ENCODE data around the gene SDC1. TPM values are rescaled to one million over a fixed set of nuclear protein-coding genes. Genes with fewer than 3 reads are reported as not detected.

Gene SDC1
- total RNA-seq, 1 experiment from 2014 or later: 22.3 TPM

DNA sequence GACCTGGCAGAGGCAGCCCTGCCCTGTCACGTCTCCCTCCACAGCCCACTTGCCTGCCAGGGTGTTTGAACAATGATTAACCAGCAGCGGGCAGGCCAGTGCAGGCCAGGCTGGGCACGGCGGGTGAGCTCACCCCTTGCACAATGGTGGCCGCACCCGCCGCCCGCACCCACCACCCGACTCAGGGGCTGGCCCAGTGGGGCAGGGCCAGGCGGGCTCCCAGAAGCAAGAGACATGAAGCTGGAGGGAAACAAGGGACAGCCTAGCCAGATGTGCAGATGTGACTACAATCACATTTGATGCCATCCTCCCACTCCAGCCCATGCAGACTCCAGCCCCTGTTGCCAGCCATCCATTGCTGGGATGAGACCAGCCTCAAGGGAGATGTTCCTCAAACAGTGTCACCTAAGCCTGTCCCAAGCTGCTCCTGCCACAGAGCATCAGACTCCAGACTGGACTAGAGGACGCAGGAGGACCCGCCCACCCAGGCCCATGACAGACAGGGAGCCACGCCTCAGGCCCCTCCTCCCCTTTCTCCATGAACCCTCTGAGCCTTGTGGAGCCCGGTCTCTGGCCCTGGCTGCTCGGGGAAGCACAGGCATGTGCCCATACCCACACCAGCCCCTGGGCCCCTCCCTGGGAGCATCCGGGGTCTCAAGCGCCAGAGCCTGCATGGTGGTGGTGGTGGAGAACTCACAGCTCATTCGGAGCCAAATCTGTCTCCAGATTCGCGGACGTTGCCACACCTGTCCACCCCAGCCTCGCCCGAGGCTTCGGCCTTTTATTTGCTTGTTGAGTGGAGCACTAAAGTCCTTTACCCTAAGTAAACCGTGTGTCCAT is 45.0 kb downstream of the SDC1 start:
- H3K79me1 ChIP-seq (ENCODE audit: insufficient read depth, low read depth, low read length, poor library complexity, severe bottlenecking): no peaks in the 10 kb centered on the region
- H4K91ac ChIP-seq (ENCODE audit: insufficient read length, low read depth, low read length): no peak overlapping the region
- H3K23ac ChIP-seq (ENCODE audit: insufficient read length, low read depth, low read length): no peak overlapping the region
- H3K27me3 Mint-ChIP-seq (ENCODE audit: low read depth): peaks cover 5% of the 10 kb centered on the region
- H3K4me3 Mint-ChIP-seq: no peak overlapping the region
- H2AK5ac ChIP-seq (ENCODE audit: insufficient read length, low read length): no peak overlapping the region
- H3K4me1 ChIP-seq (ENCODE audit: insufficient read depth, low read length): no peaks in the 10 kb centered on the region
- no peak overlapping the region for H3K4ac ChIP-seq (ENCODE audit: low read depth, low read length)
- H2BK12ac ChIP-seq (ENCODE audit: insufficient read length, low read depth, low read length): no peak overlapping the region
- H3K27ac Mint-ChIP-seq: no peak overlapping the region
- H3K79me2 ChIP-seq (ENCODE audit: insufficient read depth, low read length): no peaks in the 10 kb centered on the region
- H3T11ph ChIP-seq (ENCODE audit: low read length): no peak overlapping the region
- no peak overlapping the region for H3K4me2 ChIP-seq (ENCODE audit: insufficient read depth, insufficient read length, low read length)
- no peak overlapping the region for H2AFZ ChIP-seq (ENCODE audit: low read length)
- no peak overlapping the region for H4K8ac ChIP-seq (replicated peaks; ENCODE audit: insufficient read length, low read depth, low read length)
- DNase-seq: peak; percentile 85
- no peaks in the 10 kb centered on the region for H3K36me3 Mint-ChIP-seq (ENCODE audit: insufficient read depth in 1 of 3, low read depth in 3 of 3)
- peaks cover 2 to 3% of the 10 kb centered on the region in 2 experiments for H3K4me1 Mint-ChIP-seq
- no peak overlapping the region for H3K18ac ChIP-seq (ENCODE audit: insufficient read length, low read depth, low read length)
- H4K20me1 ChIP-seq (ENCODE audit: control insufficient read depth, insufficient read depth, insufficient read length): no peaks in the 10 kb centered on the region
- no peak for TF ChIP-seq CTCF (conservative IDR thresholded peaks at IDR 0.05)
- H3K27ac ChIP-seq (ENCODE audit: insufficient read length, low read depth, low read length): no peak overlapping the region
- H2BK20ac ChIP-seq (ENCODE audit: low read depth, low read length, poor library complexity, severe bottlenecking): no peak overlapping the region
- H3K14ac ChIP-seq (ENCODE audit: insufficient read depth, low read length): no peak overlapping the region
- no peaks in the 10 kb centered on the region for H3K9me3 ChIP-seq (ENCODE audit: control insufficient read depth, low read depth, low read length)
- no peaks in the 10 kb centered on the region for H3K23me2 ChIP-seq (ENCODE audit: insufficient read length, low read depth, low read length, poor library complexity, severe bottlenecking)
- H3K27me3 ChIP-seq (ENCODE audit: insufficient read depth, low read length): no peaks in the 10 kb centered on the region
- H4K5ac ChIP-seq (ENCODE audit: insufficient read length, low read depth, low read length): no peak overlapping the region
- H2BK15ac ChIP-seq (ENCODE audit: low read depth, low read length): no peak overlapping the region
- H2BK5ac ChIP-seq (ENCODE audit: insufficient read length, low read length): no peak overlapping the region
- H3K9ac ChIP-seq (ENCODE audit: extremely low read depth, insufficient read length, low read length): no peak overlapping the region
- no peaks in the 10 kb centered on the region for H3K9me3 Mint-ChIP-seq
- H2BK120ac ChIP-seq (ENCODE audit: low read depth, low read length, poor library complexity, severe bottlenecking): no peak overlapping the region
- no peak overlapping the region for H3K56ac ChIP-seq (ENCODE audit: insufficient read length, low read depth, low read length)
- no CpG with 5 or more reads among the region's 25 CpGs for WGBS (ENCODE audit: extremely low coverage, insufficient read length, low lambda C conversion rate)
